ENCODE results near the gene ADGRL3.

Gene ADGRL3

GRCh38 chr4:61938250-61938846, 738.2 kb downstream of the ADGRL3 start:
- no peak for TF ChIP-seq CTCF (IDR thresholded peaks at IDR 0.05; ENCODE audit: extremely low read depth, insufficient read depth, missing control alignments)
- in situ Hi-C loops (cut with MboI; ENCODE audit: low pct_unique_long_range_greater_than_20kb, low sequenced_read_pairs, unreplicated experiment): no loop called here

GRCh38 chr4:61950625-61951024, 750.5 kb downstream of the ADGRL3 start:
- in situ Hi-C loops (cut with MboI; ENCODE audit: low pct_unique_long_range_greater_than_20kb, low sequenced_read_pairs, unreplicated experiment): no loop called here
- no peak for TF ChIP-seq CTCF (IDR thresholded peaks at IDR 0.05; ENCODE audit: extremely low read depth, insufficient read depth, missing control alignments)
- DNase-seq (ENCODE audit: low spot score): no peak

More at GRCh38 chr4:61938250-61938846, 738.2 kb downstream of the ADGRL3 start:
- DNase-seq (ENCODE audit: low spot score): no peak

- in situ Hi-C loops (cut with MboI; ENCODE audit: low pct_unique_long_range_greater_than_20kb, low sequenced_read_pairs, unreplicated experiment): no loop called here
- DNase-seq (ENCODE audit: low spot score): no peak
- no peak for TF ChIP-seq CTCF (IDR thresholded peaks at IDR 0.05; ENCODE audit: extremely low read depth, insufficient read depth, missing control alignments)
Observed at GRCh38 chr4:61953386-61953785, 753.3 kb downstream of the ADGRL3 start.

GRCh38 chr4:61958591-61958990, 758.5 kb downstream of the ADGRL3 start:
- in situ Hi-C loops (cut with MboI; ENCODE audit: low pct_unique_long_range_greater_than_20kb, low sequenced_read_pairs, unreplicated experiment): no loop called here
- no peak for TF ChIP-seq CTCF (IDR thresholded peaks at IDR 0.05; ENCODE audit: extremely low read depth, insufficient read depth, missing control alignments)
- no peak for DNase-seq (ENCODE audit: low spot score)

- TF ChIP-seq CTCF (IDR thresholded peaks at IDR 0.05; ENCODE audit: extremely low read depth, insufficient read depth, missing control alignments): no peak
- in situ Hi-C loops (cut with MboI; ENCODE audit: low pct_unique_long_range_greater_than_20kb, low sequenced_read_pairs, unreplicated experiment): no loop called here
- DNase-seq (ENCODE audit: low spot score): no peak
Observed at GRCh38 chr4:61959087-61959486, 759.0 kb downstream of the ADGRL3 start.

GRCh38 chr4:61984260-61984909, 784.3 kb downstream of the ADGRL3 start:
- in situ Hi-C loops (cut with MboI; ENCODE audit: low pct_unique_long_range_greater_than_20kb, low sequenced_read_pairs, unreplicated experiment): no loop called here
- TF ChIP-seq CTCF (IDR thresholded peaks at IDR 0.05; ENCODE audit: extremely low read depth, insufficient read depth, missing control alignments): no peak

More at GRCh38 chr4:61984260-61984909, 784.3 kb downstream of the ADGRL3 start:
- DNase-seq (ENCODE audit: low spot score): no peak
